DND-41 (cell line): ENCODE measurements around the gene SLC23A2.

ENCODE experiments used
- ATAC-seq: fragments of 200-7000 bp; cut with Tn5 transposase; 3 replicates; pipeline ENCODE4 v1.9.1; 2021; ENCODE audit warnings: low read depth; ENCODE audit not compliant: insufficient read depth
- DNase-seq: peaks from one replicate; pipeline ENCODE4 v3.0.0-alpha.2; 2020
- H2AFZ ChIP-seq: 2 replicates; pipeline ENCODE4 v1.6.0; 2012; ENCODE audit warnings: low read depth, low read length
- H3K27ac ChIP-seq: 2 replicates; pipeline ENCODE4 v1.5.1; 2012; ENCODE audit warnings: low read length, inconsistent platforms
- H3K27me3 ChIP-seq: fragments of 200-600 bp; sonication (generic); 2 replicates; pipeline ENCODE4 v1.6.0; 2012; ENCODE audit warnings: low read length, mild to moderate bottlenecking, inconsistent platforms; ENCODE audit not compliant: insufficient read depth, poor library complexity
- H3K36me3 ChIP-seq: 2 replicates; pipeline ENCODE4 v1.5.1; 2012; ENCODE audit warnings: low read length, inconsistent platforms; ENCODE audit not compliant: insufficient read depth
- H3K4me1 ChIP-seq: 2 replicates; pipeline ENCODE4 v1.5.1; 2012; ENCODE audit warnings: mild to moderate bottlenecking, low read length; ENCODE audit not compliant: insufficient read depth
- H3K4me2 ChIP-seq: 2 replicates; pipeline ENCODE4 v1.6.0; 2012; ENCODE audit warnings: mild to moderate bottlenecking, moderate library complexity, low read length, inconsistent platforms; ENCODE audit not compliant: insufficient read depth
- H3K4me3 ChIP-seq, 2 experiments: fragments of 200-600 bp in 1 of 2; shearing (Covaris generic) in 1 of 2; 2 replicates each; pipeline ENCODE4 v1.5.1; 2012 to 2016; ENCODE audit warnings: inconsistent platforms in 2 of 2, low read length in 2 of 2, mild to moderate bottlenecking in 2 of 2, low read depth in 1 of 2, moderate library complexity in 1 of 2
- H3K79me2 ChIP-seq: 2 replicates; pipeline ENCODE4 v1.6.0; 2012; ENCODE audit warnings: low read length, inconsistent platforms; ENCODE audit not compliant: insufficient read depth
- H3K9ac ChIP-seq: 2 replicates; pipeline ENCODE4 v1.6.0; 2012; ENCODE audit warnings: low read depth, mild to moderate bottlenecking, inconsistent platforms, low read length, moderate library complexity
- H3K9me3 ChIP-seq: 2 replicates; pipeline ENCODE4 v1.5.1; 2012; ENCODE audit warnings: low read length, moderate library complexity, mild to moderate bottlenecking, inconsistent platforms; ENCODE audit not compliant: insufficient read depth, severe bottlenecking
- H4K20me1 ChIP-seq: 2 replicates; pipeline ENCODE4 v1.6.0; 2012; ENCODE audit warnings: low read length; ENCODE audit not compliant: insufficient read depth
- CTCF ChIP-seq: IDR thresholded peaks from 2 replicates; pipeline ENCODE4 v1.5.1; 2012; ENCODE audit warnings: borderline replicate concordance, low read length, moderate library complexity, mild to moderate bottlenecking; ENCODE audit not compliant: poor library complexity, severe bottlenecking; ENCODE audit errors: extremely low read depth
- EZH2 ChIP-seq: IDR thresholded peaks from 3 replicates; pipeline ENCODE4 v1.6.1; 2012; ENCODE audit warnings: borderline replicate concordance, low read depth, mild to moderate bottlenecking, moderate library complexity, low read length, inconsistent platforms; ENCODE audit not compliant: severe bottlenecking

The SLC23A2 gene

GRCh38 chr20:4896119-4896702 lies 105.1 kb downstream of the SLC23A2 start:
- Histone ChIP-seq H3K9me3 (no peaks in the 10 kb centered on the region), H3K79me2 (no peaks in the 10 kb centered on the region), H2AFZ (no peak overlapping the region), H3K27ac (no peak overlapping the region), H3K36me3 (peaks cover 77% of the 10 kb centered on the region), H3K4me3 (no peak overlapping the region), H3K4me2 (no peak overlapping the region), H3K4me1 (no peaks in the 10 kb centered on the region), H3K9ac (no peak overlapping the region), H3K27me3 (no peaks in the 10 kb centered on the region), H4K20me1 (peaks cover 39% of the 10 kb centered on the region)
- DNase-seq (no peak), ATAC-seq (no peak)
- TF ChIP-seq CTCF = no peak
- TF ChIP-seq EZH2 = no peak

- Histone ChIP-seq H3K79me2 (no peaks in the 10 kb centered on the region), H3K4me3 (no peak overlapping the region), H3K27me3 (no peaks in the 10 kb centered on the region), H3K36me3 (peaks cover 67% of the 10 kb centered on the region), H3K4me1 (no peaks in the 10 kb centered on the region), H2AFZ (no peak overlapping the region), H3K4me2 (no peak overlapping the region), H3K9me3 (no peaks in the 10 kb centered on the region), H4K20me1 (peaks cover 39% of the 10 kb centered on the region), H3K9ac (no peak overlapping the region), H3K27ac (no peak overlapping the region)
- DNase-seq (no peak), ATAC-seq (no peak)
- TF ChIP-seq CTCF = no peak
- no peak for TF ChIP-seq EZH2
Observed at GRCh38 chr20:4894981-4895381, 106.3 kb downstream of the SLC23A2 start.

- Histone ChIP-seq H2AFZ (no peak overlapping the region), H3K36me3 (peaks cover 67% of the 10 kb centered on the region), H4K20me1 (peaks cover 39% of the 10 kb centered on the region), H3K27me3 (no peaks in the 10 kb centered on the region), H3K4me2 (no peak overlapping the region), H3K9ac (no peak overlapping the region), H3K4me3 (no peak overlapping the region), H3K79me2 (no peaks in the 10 kb centered on the region), H3K4me1 (no peaks in the 10 kb centered on the region), H3K9me3 (no peaks in the 10 kb centered on the region), H3K27ac (no peak overlapping the region)
- DNase-seq = no peak
- TF ChIP-seq CTCF = no peak
- TF ChIP-seq EZH2 = no peak
- ATAC-seq = no peak
Observed at GRCh38 chr20:4894409-4894808, 106.9 kb downstream of the SLC23A2 start.
